Endodermal cell (in vitro differentiated cells): ENCODE results near the gene PICK1. TPM values are rescaled to one million over a fixed set of nuclear protein-coding genes. Genes with fewer than 3 reads are reported as not detected.
A peak's percentile ranks its signal among the peaks of the same experiment; 100 is the strongest.

Experiments used
- DNase-seq: peaks from one replicate; pipeline ENCODE4 v3.0.0-alpha.2; 2017
- H3K27ac ChIP-seq: 2 replicates; pipeline ENCODE4 v1.5.1; 2013; ENCODE audit warnings: mild to moderate bottlenecking, low read depth, low read length, moderate library complexity
- H3K27me3 ChIP-seq: 2 replicates; pipeline ENCODE4 v1.6.1; 2013; ENCODE audit warnings: mild to moderate bottlenecking, low read length, moderate library complexity; ENCODE audit not compliant: insufficient read depth, control insufficient read depth, poor library complexity, severe bottlenecking
- H3K36me3 ChIP-seq: 2 replicates; pipeline ENCODE4 v1.7.0; 2013; ENCODE audit warnings: mild to moderate bottlenecking, low read length, moderate library complexity; ENCODE audit not compliant: control insufficient read depth, insufficient read depth
- H3K4me1 ChIP-seq: one replicate; pipeline ENCODE4 v1.7.0; 2013; ENCODE audit warnings: low read length; ENCODE audit not compliant: control insufficient read depth, insufficient read depth
- H3K4me3 ChIP-seq: 2 replicates; pipeline ENCODE4 v1.5.1; 2013; ENCODE audit warnings: mild to moderate bottlenecking, low read length, moderate library complexity
- H3K9ac ChIP-seq: 2 replicates; pipeline ENCODE4 v1.6.1; 2013; ENCODE audit warnings: mild to moderate bottlenecking, low read length, moderate library complexity; ENCODE audit not compliant: poor library complexity, severe bottlenecking; ENCODE audit errors: extremely low read depth
- H3K9me3 ChIP-seq: 2 replicates; pipeline ENCODE4 v1.6.1; 2013; ENCODE audit warnings: mild to moderate bottlenecking, low read length, moderate library complexity; ENCODE audit not compliant: control insufficient read depth
- H3K27ac Mint-ChIP-seq: 2 replicates; pipeline ENCODE4 v1.8.0; 2020; ENCODE audit warnings: mixed read lengths
- H3K27me3 Mint-ChIP-seq: 2 replicates; pipeline ENCODE4 v1.8.0; 2021; ENCODE audit warnings: mild to moderate bottlenecking, mixed read lengths; ENCODE audit not compliant: insufficient read depth
- H3K36me3 Mint-ChIP-seq: 2 replicates; pipeline ENCODE4 v1.8.0; 2020; ENCODE audit warnings: low read depth, mixed read lengths
- H3K4me1 Mint-ChIP-seq: 2 replicates; pipeline ENCODE4 v1.8.0; 2020; ENCODE audit warnings: mixed read lengths
- H3K4me3 Mint-ChIP-seq: 2 replicates; pipeline ENCODE4 v1.8.0; 2020; ENCODE audit warnings: mild to moderate bottlenecking, moderate library complexity, mixed read lengths
- H3K9me3 Mint-ChIP-seq: 2 replicates; pipeline ENCODE4 v1.8.0; 2020; ENCODE audit warnings: mild to moderate bottlenecking, mixed read lengths
- WGBS, 2 experiments: methylation state at CpG; one replicate each; pipeline versions ENCODE4 v1.1.5 to v1.1.7; 2013; ENCODE audit warnings: missing lambda C conversion rate in 2 of 2, mixed read lengths in 1 of 2; ENCODE audit not compliant: insufficient coverage in 1 of 2, insufficient read length in 1 of 2; 5-methylcytosine and 5-hydroxymethylcytosine counted together
- total RNA-seq, 2 donors: library from RNA; stranded (reverse); fragmentation: NEBNext Ultra II Directional in 1 of 2; extraction: Animal tissue kit (Norgen Biotek cat#: 25700) in 1 of 2; gene quantifications; 2 replicates in 1 of 2; 3 replicates in 1 of 2; pipeline ENCODE4 v1.2.1, GENCODE V29; 2021
- TF ChIP-seq, protein P1 (sequence below): fragments of 200-600 bp; sonication (generic); conservative IDR thresholded peaks from 2 replicates; pipeline ENCODE4 v1.5.0; 2021; ENCODE audit warnings: antibody characterized with exemption, mild to moderate bottlenecking

The PICK1 gene
- total RNA-seq, 2 donors from 2014 or later, result 42.7 to 54.1 TPM

DNA sequence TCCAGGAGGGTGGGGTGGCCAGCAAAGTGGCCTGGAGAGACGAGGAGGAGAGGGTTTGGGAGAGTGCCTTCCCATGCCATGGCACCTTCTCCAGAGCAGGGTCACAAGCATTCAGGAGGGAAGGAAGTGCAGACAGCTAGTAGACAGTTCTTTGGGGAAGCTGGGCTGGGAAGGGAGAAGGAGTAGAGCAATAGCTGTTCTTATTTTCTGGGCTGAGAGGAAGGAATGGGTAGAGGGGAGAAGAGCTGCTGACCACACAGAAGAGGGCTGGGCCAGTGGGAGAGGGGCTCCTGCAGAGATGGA lies 14.8 kb upstream of the PICK1 start:
- Histone ChIP-seq H3K36me3 (no peaks in the 10 kb centered on the region), H3K9ac (no peak overlapping the region), H3K9me3 (no peaks in the 10 kb centered on the region), H3K27ac (no peak overlapping the region), H3K27me3 (no peaks in the 10 kb centered on the region), H3K4me3 (no peak overlapping the region), H3K4me1 (no peaks in the 10 kb centered on the region)
- TF ChIP-seq, protein P1, sequence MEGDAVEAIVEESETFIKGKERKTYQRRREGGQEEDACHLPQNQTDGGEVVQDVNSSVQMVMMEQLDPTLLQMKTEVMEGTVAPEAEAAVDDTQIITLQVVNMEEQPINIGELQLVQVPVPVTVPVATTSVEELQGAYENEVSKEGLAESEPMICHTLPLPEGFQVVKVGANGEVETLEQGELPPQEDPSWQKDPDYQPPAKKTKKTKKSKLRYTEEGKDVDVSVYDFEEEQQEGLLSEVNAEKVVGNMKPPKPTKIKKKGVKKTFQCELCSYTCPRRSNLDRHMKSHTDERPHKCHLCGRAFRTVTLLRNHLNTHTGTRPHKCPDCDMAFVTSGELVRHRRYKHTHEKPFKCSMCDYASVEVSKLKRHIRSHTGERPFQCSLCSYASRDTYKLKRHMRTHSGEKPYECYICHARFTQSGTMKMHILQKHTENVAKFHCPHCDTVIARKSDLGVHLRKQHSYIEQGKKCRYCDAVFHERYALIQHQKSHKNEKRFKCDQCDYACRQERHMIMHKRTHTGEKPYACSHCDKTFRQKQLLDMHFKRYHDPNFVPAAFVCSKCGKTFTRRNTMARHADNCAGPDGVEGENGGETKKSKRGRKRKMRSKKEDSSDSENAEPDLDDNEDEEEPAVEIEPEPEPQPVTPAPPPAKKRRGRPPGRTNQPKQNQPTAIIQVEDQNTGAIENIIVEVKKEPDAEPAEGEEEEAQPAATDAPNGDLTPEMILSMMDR, result no peak
- Mint-ChIP-seq H3K9me3 (no peaks in the 10 kb centered on the region), H3K36me3 (no peaks in the 10 kb centered on the region), H3K27ac (no peak overlapping the region), H3K4me1 (no peaks in the 10 kb centered on the region), H3K4me3 (no peak overlapping the region), H3K27me3 (no peaks in the 10 kb centered on the region)
- WGBS, 2 experiments, result 94% methylated on average over 1 of the region's 1 CpG; no CpG with 5 or more reads in 1 of the 2 experiments
- no peak for DNase-seq

DNA sequence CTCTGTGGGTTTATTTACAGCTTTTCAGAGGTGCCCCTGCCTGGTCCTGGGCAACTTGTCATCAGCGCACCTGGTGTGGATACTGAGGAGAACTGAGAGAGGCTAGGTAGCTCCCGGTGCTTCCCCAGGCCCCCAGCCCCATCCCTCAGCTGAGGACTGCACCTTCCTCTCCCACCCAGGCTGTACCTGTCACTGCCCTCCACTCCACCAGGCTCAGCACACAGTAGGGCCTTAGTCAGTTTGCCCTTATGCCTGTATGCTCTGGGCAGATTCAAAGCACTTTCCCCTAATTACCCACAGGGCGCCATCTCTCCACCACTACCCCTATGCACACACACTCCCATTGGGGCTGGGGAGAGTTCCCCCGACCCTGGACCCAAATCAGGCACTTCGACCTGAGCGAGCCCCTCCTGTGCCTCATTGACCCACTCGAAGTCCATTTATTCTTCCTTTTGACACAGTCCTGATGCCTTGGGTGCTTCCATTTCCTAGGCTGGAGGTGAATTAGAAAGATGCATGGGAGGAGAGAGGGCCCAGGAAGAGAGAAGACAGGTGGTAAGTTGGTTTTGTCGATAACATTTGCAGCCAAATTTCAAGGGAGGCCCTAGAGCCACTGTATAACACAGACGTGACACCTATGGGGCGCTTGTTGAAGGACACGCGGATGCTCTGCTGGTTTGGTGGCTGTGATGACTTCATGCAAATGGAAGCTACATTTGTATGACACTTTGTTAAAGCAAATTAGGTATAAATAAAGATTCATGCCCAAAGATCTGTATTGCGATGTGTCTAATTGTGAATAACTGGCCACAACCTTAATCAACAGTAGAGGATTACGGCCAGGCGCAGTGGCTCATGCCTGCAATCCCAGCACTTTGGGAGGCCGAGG lies 13.8 kb upstream of the PICK1 start:
- Histone ChIP-seq H3K27ac (no peak overlapping the region), H3K4me1 (no peaks in the 10 kb centered on the region), H3K9ac (no peak overlapping the region), H3K27me3 (no peaks in the 10 kb centered on the region), H3K36me3 (no peaks in the 10 kb centered on the region), H3K4me3 (no peak overlapping the region), H3K9me3 (no peaks in the 10 kb centered on the region)
- Mint-ChIP-seq H3K27me3 (no peaks in the 10 kb centered on the region), H3K27ac (no peak overlapping the region), H3K4me1 (no peaks in the 10 kb centered on the region), H3K36me3 (no peaks in the 10 kb centered on the region), H3K9me3 (no peaks in the 10 kb centered on the region), H3K4me3 (no peak overlapping the region)
- WGBS, 2 experiments, result 93% methylated on average over 13 to 16 of the region's 16 CpGs
- DNase-seq, result no peak
- TF ChIP-seq, protein P1, result peak; percentile 11

DNA sequence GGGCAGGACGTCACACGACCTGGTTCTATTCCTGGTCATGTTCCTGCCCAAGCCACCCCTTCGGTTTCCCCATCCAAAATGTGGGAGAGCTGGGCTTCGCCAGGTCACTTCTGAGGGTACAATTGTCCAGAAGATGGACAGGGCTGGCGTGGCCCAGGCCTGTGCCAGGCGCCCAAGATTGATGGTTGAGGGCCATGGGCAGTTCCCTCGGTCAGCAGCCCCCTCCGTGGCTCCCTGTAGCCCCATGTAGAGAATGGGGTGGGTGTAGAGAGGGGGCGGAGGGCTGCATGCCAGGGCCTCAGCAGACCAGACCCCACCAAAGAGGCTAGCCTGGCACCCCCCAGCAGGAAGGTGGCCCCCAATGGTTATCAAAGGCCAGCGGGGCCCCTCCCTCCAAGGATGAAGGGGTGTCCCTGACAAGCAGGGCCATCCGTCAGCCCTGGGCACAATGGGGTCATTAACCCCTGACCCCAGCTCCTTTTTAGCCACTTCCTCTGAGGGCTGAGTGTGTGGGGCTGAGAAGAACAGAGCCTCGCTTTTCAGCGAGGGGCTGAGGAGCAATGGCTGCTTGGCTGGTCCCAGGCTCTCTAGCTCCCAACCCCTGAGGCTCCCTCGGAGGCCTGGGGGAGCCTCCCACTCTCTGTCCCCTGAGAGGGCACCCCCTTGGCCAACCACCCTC lies 11.0 kb upstream of the PICK1 start:
- no peaks in the 10 kb centered on the region for H3K36me3 ChIP-seq
- no peak overlapping the region for H3K4me3 ChIP-seq
- H3K9me3 ChIP-seq, result no peaks in the 10 kb centered on the region
- H3K9me3 Mint-ChIP-seq, result no peaks in the 10 kb centered on the region
- no peak overlapping the region for H3K4me3 Mint-ChIP-seq
- H3K4me1 ChIP-seq, result no peaks in the 10 kb centered on the region
- H3K9ac ChIP-seq, result no peak overlapping the region
- no peaks in the 10 kb centered on the region for H3K4me1 Mint-ChIP-seq
- DNase-seq, result no peak
- no peaks in the 10 kb centered on the region for H3K27me3 ChIP-seq
- WGBS, 2 experiments, result 77 to 91% methylated on average over 4 to 14 of the region's 14 CpGs
- H3K27me3 Mint-ChIP-seq, result peaks cover 8% of the 10 kb centered on the region
- TF ChIP-seq, protein P1, result no peak
- no peaks in the 10 kb centered on the region for H3K36me3 Mint-ChIP-seq
- H3K27ac ChIP-seq, result peak overlapping the region; percentile 49
- H3K27ac Mint-ChIP-seq, result no peak overlapping the region
